Germinal center (tissue), 1 donor: Measurements from ENCODE around the gene LIX1.
A peak's percentile ranks its signal among the peaks of the same experiment; 100 is the strongest.
"Not testable (repeated sequence)": the region's sequence is repeated elsewhere in the genome, so short reads cannot be mapped to it uniquely, and the experiment has no call there.

Experiments used
- DNase-seq: peaks from one replicate; pipeline ENCODE4 v3.0.0; 2012; ENCODE audit warnings: mixed read lengths, low spot score

LIX1 gene

DNA sequence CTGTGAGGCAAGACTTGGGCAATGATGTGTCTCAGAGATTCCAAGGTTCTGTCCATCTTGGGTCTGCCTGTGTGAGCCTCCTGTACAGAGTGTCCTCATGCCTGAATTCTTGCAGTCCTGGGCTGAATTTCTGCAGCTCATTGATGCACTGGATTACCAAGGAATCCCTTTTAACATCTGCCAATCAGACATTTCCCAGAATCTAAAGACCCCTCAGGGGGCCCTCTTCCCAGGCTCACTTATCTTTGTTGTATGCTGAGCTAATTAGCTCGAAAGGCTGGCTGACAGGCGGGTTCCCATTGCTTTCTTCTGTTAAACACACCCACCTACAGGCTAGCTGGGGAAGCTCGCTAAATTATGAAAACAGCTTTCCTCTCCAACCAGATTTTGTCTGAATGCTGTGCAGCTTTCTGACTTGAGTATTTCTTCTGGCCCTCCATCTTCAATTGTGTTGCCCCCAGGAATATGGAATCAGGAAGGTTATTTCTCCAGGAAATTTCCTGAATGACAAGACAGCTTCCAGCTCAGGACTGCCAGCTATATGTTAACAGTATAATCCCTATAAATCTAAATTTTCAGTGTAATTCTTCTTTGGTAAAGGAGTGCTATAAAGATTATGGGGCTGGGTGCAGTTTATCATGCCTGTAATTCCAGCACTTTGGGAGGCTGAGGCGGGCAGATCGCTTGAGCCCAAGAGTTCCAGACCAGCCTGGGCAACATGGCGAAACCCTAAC, at the start of gene LIX1:
TSS of gene LIX1 (minus strand) at position 91 of the 734 bp plus-strand sequence. CDS start at position 56, 35 bp downstream.
- DNase-seq, result peak; percentile 29

DNA sequence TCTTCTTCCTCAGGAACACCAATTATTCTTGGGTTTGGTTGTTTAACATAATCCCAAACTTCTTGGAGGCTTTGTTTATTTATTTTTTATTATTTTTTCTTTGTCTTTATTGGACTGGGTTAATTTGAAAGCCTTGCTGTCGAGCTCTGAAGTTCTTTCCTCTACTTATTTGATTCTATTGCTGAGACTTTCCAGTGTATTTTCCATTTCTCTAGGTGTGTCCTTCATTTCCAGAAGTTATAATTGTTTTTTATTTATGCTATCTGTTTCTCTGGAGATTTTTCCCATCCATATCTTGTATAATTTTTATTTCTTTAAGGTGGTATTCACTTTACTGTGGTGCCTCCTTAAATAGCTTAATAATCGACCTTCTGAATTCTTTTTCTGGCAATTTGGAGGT, 49.5 kb upstream of the LIX1 start:
- no peak for DNase-seq

DNA sequence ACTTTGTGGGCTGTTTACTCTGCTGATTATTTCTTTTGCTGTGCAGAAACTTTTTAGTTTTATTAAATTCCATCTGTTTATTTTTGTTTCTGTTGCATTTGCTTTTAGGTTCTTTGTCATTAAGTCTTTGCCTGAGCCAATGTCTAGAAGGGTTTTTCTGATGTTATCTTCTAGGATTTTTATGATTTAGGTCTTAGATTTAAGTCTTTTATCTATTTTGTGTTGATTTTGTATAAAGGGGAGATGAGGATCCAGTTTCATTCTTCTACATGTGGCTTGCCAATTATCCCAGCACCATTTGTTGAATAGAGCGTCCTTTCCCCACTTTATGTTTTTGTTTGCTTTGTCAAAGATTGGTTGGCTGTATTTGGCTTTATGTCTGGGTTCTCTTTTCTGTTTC, 47.1 kb upstream of the LIX1 start:
- not testable (repeated sequence) for DNase-seq

DNA sequence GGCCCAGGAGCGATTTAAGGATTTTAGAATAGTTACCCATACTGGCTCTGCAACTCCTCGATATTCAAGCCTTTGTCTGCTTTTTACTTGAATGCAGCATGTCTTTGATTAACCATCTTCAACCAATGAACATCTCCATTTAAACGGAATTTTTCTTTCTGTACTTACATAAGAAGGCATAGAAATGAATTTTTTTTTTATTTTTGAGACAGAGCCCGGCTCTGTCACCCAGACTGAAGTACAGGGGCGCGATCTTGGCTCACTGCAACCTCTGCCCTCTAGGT, 41.5 kb upstream of the LIX1 start:
- no peak for DNase-seq

DNA sequence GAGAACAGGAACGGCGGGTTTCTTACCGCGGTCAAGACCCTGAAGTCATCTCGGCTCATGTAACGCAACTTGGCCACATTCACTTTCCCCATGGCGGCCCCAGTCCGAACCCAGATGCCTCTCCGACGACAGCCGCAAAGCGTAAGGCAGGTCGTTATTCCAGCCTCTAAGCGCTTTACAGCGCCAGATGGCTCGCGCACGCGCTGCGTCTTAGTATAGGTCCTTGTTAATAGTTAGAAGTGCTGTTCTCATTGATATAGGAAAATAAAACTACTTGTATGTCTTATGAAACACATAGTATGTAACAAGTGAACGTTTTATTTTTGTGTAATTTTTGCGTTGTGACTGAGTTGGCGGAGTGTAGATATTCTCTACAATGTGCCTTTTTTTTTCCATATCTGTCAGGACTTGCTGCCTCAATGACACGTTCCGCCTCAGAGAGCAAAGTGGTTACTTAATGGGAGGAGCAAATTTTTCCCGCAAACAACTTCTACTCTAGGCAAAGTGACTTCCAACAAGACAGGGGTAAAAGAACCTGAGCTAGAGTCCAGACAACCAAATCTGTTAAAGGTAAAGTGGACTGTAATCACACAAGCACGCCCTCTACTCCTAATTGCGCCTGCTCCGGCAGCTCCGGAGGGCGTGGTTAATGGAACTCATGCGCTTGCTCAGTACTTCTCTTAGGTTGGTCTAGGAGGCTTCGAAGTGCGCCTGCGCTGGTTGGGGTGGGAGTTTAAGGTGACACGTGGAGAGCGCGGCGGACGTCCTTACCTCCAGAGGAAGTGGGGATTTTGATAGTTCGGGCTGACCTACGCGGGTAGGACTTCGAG, 40.9 kb upstream of the LIX1 start, which contains the start of gene RIOK2:
TSS of gene RIOK2 (minus strand) at position 148 of the 830 bp plus-strand sequence. CDS start at position 92, 56 bp downstream.
- peak; percentile 89 for DNase-seq

DNA sequence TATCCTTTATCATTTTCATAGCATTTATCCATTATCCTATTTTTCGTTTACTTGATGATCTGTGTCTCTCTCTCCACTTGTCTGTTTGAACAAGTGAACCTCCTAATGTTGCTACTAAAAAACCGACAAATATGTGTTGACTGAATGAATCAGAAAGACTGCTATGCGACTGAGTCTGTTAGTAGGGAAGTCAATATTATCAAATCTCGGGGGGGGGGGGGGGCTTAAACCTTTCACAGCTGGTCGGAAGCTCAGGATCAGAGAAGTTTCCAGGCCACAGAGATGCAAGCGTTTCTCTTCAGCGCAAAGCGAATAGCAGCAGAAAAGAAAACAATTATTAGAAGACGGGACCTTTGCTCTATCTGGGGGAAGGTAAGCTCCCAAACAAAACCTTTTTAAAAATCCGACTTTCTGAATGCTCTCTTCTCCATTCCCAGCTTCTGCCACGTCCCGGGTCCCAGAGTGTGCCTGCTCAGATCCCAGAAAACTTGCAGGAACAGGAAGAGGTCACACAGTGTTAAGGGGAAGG, 40.2 kb upstream of the LIX1 start:
- peak; percentile 14 for DNase-seq

DNA sequence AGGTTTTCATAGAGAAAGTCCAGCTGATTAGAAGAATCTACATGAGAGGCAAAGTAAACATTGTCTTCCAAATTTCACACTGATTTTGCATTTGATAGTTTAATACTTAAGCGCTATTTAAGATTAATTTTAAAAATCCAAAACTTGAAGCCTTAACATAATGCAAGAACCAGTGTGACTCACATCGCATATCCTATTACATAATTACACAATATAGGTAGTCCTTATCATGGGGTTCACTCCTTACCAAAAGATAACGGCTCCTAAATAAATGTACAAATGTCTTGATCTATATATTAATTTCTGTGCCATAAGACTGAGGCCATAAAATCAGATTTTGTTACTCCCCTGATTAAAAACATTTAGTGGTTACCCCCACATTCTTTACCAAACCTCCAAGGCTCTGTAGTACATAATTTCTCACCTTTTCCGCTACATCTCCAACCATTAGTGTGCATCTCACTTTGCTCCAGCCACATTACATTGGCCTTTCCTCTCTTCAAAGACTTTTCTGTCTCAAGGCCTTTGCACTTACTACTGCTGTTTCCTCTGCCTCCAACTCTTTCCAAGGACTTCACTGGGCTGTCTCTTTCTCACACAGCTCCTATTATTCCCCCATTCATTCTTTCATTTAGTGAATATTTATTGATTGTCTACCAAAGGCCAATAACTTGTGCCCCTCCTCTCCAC, 39.6 kb upstream of the LIX1 start:
- DNase-seq, result no peak

DNA sequence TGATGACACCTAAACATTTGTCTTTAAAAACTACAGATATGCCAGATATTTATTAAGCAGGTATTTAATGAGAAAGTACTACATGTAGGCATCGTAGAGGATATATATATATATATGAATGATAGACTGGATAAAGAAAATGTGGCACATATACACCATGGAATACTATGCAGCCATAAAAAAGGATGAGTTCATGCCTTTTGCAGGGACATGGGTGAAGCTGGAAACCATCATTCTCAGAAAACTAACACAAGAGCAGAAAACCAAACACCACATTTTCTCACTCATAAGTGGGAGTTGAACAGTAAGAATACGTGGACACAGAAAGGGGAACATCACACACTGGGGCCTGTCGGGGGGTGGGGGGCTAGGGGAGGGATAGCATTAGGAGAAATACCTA, 37.0 kb upstream of the LIX1 start:
- not testable (repeated sequence) for DNase-seq

DNA sequence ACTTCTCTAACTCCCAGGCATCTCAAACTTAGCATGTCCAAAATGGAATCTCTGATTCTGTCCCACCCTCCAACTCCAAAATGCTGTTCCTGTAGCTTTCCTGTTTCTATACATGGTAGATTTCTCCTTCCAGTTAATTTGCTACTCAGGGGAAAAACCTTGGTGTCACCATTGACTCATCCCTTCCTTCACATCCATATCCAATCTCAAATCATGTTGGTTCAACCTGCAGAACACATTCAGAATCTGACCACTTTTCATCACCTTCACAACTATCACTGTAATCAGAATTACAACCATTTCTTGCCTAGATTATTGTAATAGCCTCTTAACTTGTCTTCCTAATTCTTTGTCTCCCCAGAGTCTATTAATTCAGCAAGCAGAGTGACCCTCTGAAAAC, 29.8 kb upstream of the LIX1 start:
- DNase-seq, result no peak

DNA sequence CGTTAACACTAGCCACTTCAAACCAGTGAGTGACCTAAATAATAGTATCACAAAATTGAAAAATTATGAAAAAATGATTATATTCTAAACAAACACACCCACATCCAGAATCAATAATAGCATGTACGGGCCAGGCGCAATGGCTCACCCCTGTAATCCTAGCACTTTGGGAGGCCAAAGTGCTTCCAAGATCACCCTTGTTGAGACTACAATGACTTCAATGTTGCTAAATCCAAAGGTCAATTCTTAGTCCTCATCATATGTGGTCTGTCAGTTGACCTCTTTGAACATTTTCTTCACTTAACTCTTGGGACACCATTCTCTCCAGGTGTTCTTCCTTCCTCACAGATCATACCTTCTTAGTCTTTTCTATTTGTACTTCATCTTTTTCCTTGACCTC, 29.3 kb upstream of the LIX1 start:
- DNase-seq, result no peak

DNA sequence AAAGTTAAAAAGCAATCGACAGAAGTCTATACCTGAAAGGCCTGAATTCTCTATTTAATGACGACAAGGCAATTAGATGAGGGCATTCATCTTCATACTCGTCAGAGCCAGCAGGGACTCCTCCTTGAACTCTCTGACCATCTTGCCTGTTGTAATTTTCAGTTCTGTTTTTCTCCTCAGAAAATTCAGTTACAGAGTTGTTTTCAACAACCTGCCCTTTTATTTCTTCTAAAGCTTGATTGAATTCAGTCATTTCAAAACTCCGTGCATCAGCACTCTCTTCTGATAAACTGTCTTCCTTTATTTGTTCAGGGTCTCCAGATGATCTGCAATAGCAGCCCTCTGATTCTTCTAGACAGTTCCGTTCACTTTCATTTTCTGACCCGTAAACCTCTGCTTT, 25.0 kb upstream of the LIX1 start:
- DNase-seq, result no peak

DNA sequence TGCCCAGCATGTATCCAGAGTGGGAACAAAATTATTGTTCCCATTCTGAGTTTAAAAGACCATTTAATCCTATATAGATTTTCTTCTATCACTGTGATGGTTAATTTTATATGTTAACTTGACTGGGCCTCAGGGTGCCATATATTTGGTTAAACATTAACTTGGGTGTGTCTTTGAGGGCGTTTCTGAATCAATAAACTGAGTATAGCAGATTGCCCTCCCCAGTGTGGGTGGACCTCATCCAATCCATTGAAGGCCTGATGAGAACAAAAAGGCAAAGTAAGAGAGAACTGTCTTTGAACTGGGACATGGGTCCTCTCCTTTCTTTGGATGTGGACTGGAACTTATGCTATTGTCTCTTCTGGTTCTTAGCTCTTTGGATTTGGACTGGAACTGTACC, 23.3 kb upstream of the LIX1 start:
- no peak for DNase-seq

DNA sequence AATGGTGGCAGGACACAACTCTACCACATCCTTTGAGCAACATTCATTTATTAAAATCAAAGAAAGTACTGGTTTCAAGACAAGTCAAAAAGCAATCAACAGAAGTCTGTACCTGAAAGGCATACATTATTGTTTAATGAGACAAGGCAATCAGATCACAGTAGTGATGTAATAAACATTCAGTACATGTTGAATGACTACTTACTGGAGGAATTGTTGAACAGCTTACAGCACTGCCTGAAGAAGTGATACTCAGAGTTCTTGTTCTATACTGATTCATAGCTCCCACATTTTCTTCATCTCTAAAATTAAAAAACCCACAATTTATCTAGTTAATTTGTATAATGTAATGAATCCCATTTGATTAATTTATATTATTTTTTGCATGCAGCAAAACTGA, 22.4 kb upstream of the LIX1 start:
- no peak for DNase-seq

DNA sequence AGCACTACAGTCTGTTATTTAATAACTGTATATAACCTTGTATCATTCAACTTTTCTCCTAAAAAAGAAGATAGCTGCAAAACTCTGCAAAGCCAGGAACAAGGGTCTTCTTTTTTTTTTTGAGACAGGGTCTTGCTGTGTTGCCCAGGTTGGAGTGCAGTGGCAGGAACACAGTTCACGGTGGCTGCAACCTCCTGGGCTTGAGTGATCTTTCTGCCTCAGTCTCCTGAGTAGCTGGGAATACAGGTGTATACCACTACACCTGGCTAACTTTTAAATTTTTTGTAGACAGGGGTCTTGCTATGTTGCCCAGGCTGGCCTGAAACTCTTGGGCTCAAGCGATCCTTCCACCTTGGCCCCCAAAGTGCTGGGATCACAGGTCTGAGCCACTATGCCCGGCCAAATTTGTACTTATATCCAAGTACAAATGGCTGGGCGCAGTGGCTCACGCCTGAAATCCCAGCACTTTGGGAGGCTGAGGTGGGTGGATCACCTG, 21.4 kb upstream of the LIX1 start:
- DNase-seq, result no peak

DNA sequence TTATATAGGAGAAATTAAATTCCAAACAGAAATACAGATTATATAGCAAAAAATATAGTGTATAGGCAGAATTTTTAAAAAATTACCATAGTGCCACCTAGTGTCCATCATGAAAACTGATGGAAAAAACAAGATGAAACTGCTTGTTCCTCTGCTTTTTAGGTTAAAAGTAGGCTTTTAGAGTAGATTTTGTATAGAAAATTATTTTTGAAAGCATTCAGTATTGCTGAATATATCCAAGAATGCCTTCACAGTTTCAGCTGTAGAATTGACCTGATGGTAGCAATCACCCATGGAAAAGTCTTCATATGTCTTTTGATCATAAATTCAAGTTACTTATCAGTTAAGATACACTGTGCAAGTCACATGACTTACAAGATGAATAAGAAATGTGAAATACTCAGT, 21.0 kb upstream of the LIX1 start:
- DNase-seq, result peak; percentile 14

DNA sequence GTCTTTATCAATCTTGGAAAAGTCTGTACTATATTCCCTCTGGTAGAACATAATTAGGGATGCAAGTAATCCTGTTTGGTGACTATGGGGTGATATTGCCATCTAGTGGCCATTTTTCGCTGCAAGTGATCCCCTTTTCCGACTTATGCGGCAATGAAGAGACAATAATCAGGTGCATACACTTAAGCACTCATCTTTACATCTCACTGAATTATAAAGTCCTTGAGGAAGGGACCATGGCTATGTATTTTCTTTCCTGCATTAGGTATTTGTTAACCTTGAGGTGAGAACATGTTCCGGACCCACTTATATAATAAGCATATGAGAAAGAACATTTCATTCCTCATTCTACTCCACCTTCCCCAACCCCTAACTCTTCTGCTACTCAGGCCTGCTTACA, 19.6 kb upstream of the LIX1 start:
- peak; percentile 28 for DNase-seq

DNA sequence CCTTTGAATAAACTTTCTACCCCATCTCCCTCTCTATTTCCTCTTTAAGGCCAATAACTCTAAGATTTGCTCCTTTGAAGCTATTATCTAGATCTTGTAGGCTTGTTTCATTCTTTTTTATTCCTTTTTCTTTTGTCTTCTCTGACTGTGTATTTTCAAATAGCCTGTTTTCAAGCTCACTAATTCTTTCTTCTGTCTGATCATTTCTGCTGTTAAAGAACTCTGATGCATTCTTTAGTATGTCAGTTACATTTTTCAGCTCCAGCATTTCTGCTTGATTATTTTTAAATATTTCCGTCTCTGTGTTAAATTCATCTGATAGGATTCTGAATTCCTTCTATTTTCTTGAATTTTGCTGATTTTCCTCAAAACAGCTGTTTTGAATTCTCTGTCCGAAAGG, 15.3 kb upstream of the LIX1 start:
- no peak for DNase-seq

DNA sequence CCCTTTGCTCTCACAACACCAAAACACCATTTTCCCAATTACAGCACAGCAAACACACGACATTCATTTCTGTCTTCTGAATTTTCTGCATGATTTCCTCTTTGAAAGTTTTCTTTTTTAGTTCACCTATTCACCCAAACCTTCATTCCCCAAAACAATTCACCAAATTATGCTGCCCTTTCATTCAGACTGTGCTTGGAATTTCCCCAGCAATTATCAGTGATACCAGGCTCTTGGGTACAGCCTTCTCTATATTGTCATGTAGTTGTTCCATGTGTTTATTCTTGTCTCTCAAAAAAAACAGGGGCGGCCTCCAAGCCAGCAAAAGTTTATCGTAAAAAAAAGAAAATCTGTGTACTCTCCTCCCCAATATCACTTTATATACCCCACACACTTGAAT, 9.0 kb upstream of the LIX1 start:
- no peak for DNase-seq

DNA sequence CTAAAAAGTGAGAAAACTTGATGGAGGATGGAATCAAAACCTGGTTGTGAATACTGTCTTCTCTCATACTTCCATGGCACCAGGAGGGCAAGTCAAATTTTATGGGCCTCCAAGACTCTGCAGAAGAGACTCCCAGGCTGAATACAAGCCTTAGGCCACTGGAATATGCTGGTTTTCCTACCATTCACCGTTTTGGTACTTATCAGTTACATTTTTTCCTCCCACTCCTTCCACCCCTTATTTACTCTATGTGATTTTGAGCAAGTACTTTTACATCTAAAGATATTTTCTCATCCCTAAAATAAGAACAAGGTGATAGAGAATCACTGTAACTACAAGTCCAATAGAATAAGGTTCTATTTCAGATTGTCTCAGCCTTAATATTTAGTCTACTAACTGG, 8.0 kb upstream of the LIX1 start:
- DNase-seq, result no peak

DNA sequence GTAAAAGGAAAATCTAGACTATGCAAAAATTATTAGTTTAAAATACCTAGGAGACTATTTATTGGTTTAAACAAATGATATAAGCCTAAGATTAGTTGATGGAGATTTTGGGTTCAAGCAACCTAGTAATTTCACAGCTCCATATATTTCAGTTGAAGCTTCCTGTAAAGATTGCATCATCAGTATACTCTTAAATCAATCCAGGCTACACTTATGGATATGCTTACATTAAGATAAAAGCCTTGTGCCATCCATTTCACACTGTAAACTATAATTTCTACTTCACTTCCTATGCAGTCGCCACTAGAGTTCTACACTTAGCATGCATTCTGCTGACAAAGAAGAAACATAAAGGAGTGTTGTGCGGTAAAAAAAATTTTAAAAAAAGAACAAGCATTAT, 7.3 kb upstream of the LIX1 start:
- no peak for DNase-seq

DNA sequence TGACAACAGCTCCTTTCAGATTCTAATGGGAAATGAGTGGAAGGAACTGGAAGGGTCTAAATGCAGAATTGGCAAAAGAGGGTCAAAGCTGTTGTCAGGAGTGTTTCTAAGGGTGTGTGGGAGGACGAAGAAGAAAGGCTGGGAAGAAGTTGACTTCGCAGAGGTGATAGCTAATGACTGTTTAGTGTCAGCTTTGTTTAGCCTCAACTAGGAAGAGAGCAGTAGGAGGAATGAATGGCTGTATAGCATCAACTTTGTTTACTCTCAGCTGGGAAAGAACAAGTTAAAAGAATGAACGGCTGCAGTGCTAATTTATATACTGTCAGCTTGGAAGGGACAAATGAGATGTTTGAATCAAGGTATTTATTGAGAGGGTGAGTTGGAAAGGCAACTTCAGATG, 5.9 kb upstream of the LIX1 start:
- no peak for DNase-seq

DNA sequence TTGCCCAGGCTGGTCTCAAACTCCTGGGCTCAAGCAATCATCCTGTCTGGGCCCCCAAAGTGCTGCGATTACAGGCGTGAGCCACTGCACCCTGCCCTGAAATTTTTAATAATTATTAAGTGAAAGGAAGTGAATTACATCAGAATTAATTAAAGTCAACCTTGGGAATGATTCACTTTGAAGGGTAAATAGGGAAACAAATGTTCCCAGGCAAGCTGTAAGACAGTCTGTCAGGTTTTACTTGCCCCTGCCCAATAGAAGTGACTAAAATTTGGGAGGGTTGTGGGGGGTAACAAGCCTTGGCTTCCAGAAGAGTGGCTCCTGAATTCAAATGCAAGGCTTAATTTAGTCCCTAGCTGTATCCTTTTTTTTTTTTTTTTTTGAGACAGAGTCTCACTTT, 1.3 kb upstream of the LIX1 start:
- DNase-seq, result no peak

DNA sequence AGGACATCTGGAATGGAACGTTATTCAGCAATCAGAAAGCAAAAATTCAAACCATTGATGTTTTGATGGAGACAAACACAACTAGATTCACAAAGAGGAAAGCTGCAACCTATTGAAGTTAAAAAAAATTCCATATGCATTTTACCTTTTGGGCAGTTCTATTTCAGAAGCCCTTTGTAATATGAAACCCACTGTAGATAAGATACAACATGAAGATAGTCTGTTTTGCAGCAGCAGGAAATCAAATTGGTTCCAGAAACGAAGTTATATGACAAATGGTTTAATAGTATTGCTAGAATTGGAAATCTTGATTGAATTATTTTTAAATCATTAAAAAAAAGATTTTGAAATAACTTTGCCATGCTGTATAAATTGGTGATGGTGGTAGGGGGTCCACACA, 872 bp downstream of the LIX1 start:
- no peak for DNase-seq
